Upper lobe of right lung (tissue), 1 donor: ENCODE data around the gene OSBPL5. TPM values are rescaled to one million over a fixed set of nuclear protein-coding genes. Genes with fewer than 3 reads are reported as not detected.

Experiments
- ATAC-seq: fragments of 200-7000 bp; cut with Tn5 transposase; one replicate; pipeline ENCODE4 v1.9.1; 2020; ENCODE audit warnings: mild to moderate bottlenecking, moderate library complexity
- DNase-seq: peaks from one replicate; pipeline ENCODE4 v3.0.0-alpha.2; 2020
- H3K27ac ChIP-seq: fragments of 200-600 bp; one replicate; pipeline ENCODE4 v1.8.0; 2022
- H3K27me3 ChIP-seq: fragments of 200-600 bp; one replicate; pipeline ENCODE4 v1.8.0; 2022; ENCODE audit warnings: mild to moderate bottlenecking
- H3K36me3 ChIP-seq: fragments of 200-600 bp; one replicate; pipeline ENCODE4 v1.8.0; 2022
- H3K4me1 ChIP-seq: fragments of 200-600 bp; one replicate; pipeline ENCODE4 v1.8.0; 2022
- H3K4me3 ChIP-seq: fragments of 200-600 bp; one replicate; pipeline ENCODE4 v1.8.0; 2022; ENCODE audit warnings: mild to moderate bottlenecking
- H3K9me3 ChIP-seq: fragments of 200-600 bp; one replicate; pipeline ENCODE4 v1.8.0; 2022
- intact Hi-C: fragments of 100-400 bp; cut with DNase I; formaldehyde crosslinking; loops from one replicate; pipeline ENCODE4 v1.11.0; 2022
- total RNA-seq: library from RNA; stranded (reverse); fragmentation: NEBNext Ultra II Directional; extraction: Animal tissue kit (Norgen Biotek cat#: 25700); gene quantifications from one replicate; pipeline ENCODE4 v1.2.1, GENCODE V29; 2021
- TF ChIP-seq, protein P1 (sequence below): fragments of 200-600 bp; IDR thresholded peaks from one replicate; pipeline ENCODE4 v1.8.0; 2022; ENCODE audit warnings: antibody characterized with exemption
- donor health status: DM: no; HTN: yes; CAD: no; lungs with severe emphysema.

OSBPL5 gene
- total RNA-seq, 1 donor from 2014 or later = 52.6 TPM

DNA sequence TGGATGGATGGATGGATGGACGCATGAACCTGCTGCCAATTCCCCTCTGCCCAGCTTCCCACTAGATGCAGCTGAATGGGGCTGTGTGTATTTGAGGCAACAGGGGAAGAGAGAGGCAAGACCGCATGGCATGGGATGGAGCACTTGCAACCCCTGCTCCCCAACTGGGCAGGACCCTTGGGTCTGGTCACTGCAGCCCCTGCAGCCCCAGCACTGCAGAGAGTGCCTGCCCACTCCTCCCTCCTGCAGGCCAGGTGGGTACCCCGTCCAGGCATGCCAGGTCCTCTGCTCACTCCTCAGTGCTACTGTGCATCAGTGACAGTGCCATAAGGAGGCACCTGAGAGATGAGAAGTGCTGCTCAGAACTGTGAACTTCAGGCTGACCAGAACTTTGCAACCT lies 40.3 kb downstream of the OSBPL5 start:
- DNase-seq (peak; percentile 48), ATAC-seq (no peak)
- H3K36me3 ChIP-seq = peaks cover 19% of the 10 kb centered on the region
- H3K4me3 ChIP-seq = no peak overlapping the region
- H3K27ac ChIP-seq = no peak overlapping the region
- TF ChIP-seq, protein P1, sequence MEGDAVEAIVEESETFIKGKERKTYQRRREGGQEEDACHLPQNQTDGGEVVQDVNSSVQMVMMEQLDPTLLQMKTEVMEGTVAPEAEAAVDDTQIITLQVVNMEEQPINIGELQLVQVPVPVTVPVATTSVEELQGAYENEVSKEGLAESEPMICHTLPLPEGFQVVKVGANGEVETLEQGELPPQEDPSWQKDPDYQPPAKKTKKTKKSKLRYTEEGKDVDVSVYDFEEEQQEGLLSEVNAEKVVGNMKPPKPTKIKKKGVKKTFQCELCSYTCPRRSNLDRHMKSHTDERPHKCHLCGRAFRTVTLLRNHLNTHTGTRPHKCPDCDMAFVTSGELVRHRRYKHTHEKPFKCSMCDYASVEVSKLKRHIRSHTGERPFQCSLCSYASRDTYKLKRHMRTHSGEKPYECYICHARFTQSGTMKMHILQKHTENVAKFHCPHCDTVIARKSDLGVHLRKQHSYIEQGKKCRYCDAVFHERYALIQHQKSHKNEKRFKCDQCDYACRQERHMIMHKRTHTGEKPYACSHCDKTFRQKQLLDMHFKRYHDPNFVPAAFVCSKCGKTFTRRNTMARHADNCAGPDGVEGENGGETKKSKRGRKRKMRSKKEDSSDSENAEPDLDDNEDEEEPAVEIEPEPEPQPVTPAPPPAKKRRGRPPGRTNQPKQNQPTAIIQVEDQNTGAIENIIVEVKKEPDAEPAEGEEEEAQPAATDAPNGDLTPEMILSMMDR = no peak
- no peaks in the 10 kb centered on the region for H3K9me3 ChIP-seq
- peaks cover 25% of the 10 kb centered on the region for H3K4me1 ChIP-seq
- H3K27me3 ChIP-seq = no peaks in the 10 kb centered on the region
- intact Hi-C loops = no loop called here

DNA sequence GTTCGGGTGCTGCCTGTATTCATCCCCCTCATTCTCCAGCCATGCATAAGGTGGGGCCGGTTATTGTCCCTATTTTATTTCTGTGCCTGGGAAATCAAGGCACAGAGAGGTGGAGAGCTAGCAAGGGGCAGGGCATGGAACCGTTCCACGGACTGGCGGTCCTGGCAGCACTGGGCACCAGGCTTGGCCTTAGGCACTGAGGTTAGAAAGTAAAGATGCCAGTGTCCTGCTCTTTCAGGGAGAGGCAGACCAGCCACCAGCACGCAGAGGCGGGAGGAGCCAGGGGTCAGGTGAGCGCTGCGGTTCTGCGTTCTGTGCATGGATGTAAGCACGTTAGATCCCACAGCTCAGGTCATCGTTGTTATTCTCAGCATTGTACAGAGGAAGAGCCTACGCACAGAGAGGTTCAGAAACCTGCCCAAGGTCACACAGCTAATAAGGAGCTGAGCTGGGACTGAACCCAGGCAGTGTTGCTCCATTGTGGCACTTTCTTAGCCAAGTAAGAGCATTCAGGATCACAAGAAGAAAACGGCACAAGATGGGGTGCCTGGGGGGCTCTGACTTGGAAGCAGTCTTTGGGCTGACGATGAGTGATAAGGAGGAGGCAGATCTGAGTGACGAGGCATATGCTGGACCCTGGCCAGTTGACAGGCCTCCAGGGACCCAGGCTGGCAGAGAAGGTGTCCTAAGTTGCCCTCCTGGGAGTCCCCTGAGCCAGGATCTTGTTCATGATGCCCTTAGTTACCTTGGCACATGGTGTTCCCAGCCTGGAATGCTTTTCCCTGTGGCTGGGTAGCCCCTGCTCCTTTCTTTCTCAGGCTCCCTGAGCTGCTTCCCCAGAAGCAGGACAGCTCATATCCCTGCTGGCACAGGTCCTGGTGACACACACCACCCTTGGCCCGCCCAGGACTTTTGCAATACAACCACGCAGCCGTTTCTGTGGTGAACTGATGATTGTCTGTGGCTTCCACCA lies 41.1 kb downstream of the OSBPL5 start:
- Histone ChIP-seq H3K4me1 (peaks cover 25% of the 10 kb centered on the region), H3K4me3 (no peak overlapping the region), H3K36me3 (peaks cover 23% of the 10 kb centered on the region), H3K27me3 (no peaks in the 10 kb centered on the region), H3K27ac (peak overlapping the region; percentile 27), H3K9me3 (no peaks in the 10 kb centered on the region)
- DNase-seq = peak; percentile 78
- ATAC-seq = peak; percentile 63
- TF ChIP-seq, protein P1 = no peak
- intact Hi-C loops = no loop called here

DNA sequence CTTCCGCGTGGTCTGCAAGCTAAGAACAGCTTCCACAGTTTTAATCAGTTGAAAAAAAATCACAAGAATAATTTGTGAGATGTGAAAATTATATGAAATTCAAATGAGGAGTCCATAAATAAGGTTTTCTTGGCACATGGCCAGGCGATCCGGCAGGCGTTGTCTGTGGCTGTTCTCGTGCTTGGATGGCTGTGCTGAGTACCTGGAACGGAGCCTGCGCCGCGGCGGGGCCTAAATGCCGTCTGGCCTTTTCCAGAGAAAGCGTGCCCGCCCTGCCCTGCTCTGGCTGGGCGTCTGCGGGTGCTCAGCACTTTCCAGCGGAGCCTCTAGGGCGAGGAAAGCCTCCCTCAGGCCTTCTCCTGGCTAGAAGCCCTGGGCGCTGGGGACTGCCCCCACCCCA lies 41.8 kb downstream of the OSBPL5 start:
- TF ChIP-seq, protein P1 = no peak

DNA sequence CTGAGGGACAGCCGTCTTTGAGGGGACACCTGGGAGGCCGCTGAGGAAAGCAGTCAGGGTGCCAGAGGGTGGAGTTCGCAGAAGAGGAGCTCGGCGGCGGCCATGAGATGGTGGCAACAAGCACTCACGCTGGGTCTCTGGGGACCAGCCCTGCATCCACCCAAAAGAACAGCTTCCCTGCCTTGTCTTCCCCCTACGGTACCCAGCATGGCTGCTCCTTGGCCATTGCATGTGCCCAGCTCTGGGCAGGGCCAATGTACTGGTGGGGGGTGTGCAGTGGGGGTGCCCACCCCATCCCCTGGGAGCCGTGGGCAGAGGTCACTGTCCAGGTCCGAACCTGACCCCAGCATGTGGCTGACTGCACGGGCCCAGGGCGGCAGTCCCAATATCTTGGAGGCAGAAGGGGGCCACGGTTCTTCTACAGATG lies 42.3 kb downstream of the OSBPL5 start:
- DNase-seq = peak; percentile 62
- Histone ChIP-seq H3K9me3 (no peaks in the 10 kb centered on the region), H3K4me1 (peaks cover 25% of the 10 kb centered on the region), H3K27ac (no peak overlapping the region), H3K27me3 (no peaks in the 10 kb centered on the region), H3K4me3 (no peak overlapping the region), H3K36me3 (peaks cover 23% of the 10 kb centered on the region)
- ATAC-seq = no peak
- TF ChIP-seq, protein P1 = no peak
- intact Hi-C loops = no loop called here

More for the DNA sequence above, 41.8 kb downstream of the OSBPL5 start:
- intact Hi-C loops = no loop called here
- no peak overlapping the region for H3K27ac ChIP-seq
- H3K4me1 ChIP-seq = peaks cover 25% of the 10 kb centered on the region
- H3K4me3 ChIP-seq = no peak overlapping the region
- peaks cover 23% of the 10 kb centered on the region for H3K36me3 ChIP-seq
- no peak for ATAC-seq
- H3K27me3 ChIP-seq = no peaks in the 10 kb centered on the region
- peak; percentile 68 for DNase-seq
- no peaks in the 10 kb centered on the region for H3K9me3 ChIP-seq

DNA sequence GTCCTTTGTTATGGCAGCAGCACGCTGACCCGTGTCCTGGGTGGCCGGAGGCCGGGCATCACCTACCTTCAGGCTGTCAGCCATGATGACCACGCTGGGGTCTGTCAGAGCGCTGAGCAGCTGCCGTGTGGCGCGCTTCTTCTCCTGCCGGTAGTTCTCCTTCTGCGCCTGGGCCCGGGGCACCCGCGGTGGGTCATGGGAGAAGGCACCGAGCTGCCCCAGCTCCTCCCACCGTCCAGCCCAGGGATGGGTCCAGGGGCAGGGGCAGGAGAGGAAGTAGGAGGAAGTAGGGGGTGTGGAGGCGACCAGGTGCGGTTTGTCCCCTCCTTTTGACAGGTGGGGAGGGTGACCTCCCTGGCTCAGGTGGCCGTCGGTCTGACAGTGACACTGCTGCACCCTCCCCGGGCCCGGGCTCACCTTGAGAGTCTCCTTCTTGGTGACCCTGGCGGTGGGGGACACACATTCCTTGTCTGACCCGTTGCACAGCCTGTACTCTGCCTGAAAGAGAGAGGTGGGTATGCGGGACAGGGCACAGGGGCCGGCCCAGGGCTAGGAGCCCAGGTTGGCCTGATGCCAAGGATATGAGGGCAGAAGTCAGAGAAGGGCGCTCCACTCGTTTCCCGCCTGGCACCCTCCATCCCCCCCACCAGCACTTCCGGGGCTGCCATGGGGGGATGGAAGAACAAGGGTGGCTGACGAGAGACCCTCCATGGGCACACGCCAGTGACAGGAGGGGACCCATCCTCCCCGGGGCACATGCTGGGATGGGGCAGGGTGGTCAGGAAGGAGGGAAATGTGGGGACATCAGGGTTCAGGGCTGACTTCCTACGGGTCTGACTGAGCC lies 43.0 kb downstream of the OSBPL5 start:
- TF ChIP-seq, protein P1 = no peak
- ATAC-seq (no peak), DNase-seq (peak; percentile 61)
- no peaks in the 10 kb centered on the region for H3K27me3 ChIP-seq
- peaks cover 23% of the 10 kb centered on the region for H3K36me3 ChIP-seq
- H3K4me3 ChIP-seq = no peak overlapping the region
- intact Hi-C loops = no loop called here
- H3K4me1 ChIP-seq = peaks cover 22% of the 10 kb centered on the region
- H3K27ac ChIP-seq = no peak overlapping the region
- H3K9me3 ChIP-seq = no peaks in the 10 kb centered on the region
